HG03460 (cell line): ENCODE results near the gene RTP5.
"Not testable (repeated sequence)": the region's sequence is repeated elsewhere in the genome, so short reads cannot be mapped to it uniquely, and the experiment has no call there.

ENCODE experiments used
- ATAC-seq: cut with Tn5 transposase; IDR thresholded peaks from one replicate; pipeline ENCODE4 v1.9.1; 2021; ENCODE audit not compliant: unreplicated experiment

Gene RTP5

DNA sequence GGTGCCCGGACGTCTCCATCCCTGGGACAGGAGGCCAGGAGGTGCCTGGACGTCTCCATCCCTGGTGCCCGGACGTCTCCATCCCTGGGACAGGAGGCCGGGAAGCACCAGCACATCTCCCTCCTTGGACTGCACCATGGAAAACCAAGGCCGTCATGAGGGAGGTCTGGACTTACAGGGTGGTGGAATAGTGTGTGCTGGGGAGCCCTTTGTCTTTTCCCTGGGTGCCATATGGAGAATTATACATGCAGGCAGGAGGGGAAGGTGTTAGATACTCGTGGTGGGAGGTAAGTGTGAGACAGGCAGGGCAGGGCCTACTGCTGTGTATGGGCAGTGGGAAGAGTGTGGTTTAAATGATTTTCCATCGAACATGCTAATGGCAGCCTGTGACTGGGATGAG lies 52.9 kb downstream of the RTP5 start:
- no peak for ATAC-seq

DNA sequence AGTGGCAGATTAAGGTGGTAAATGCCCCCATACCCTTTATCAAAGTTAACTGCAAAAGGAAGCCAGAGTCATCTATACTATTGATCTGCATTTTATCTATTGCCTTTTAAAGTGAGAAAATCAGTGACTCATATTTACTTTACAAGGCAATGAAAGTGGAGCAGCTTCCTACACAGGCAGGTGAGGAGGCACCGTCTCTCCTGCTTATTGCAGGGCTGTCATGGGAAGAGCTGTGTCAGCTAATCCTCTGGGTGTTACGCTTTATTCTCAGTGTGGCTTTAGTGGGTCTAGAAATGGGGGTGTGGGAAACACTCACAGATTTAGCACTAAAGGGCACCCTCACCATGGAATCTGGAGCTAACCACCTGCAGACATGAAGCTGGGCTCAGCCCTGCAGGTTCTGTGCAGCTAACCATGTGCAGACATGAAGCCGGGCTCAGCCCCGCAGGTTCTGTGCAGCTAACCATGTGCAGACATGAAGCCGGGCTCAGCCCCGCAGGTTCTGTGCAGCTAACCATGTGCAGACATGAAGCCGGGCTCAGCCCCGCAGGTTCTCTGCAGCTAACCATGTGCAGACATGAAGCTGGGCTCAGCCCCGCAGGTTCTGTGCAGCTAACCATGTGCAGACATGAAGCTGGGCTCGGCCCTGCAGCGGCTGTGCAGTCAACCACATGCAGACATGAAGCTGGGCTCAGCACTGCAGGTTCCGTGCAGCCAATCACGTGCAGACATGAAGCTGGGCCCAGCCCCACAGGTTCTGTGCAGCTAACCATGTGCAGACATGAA lies 53.5 kb downstream of the RTP5 start:
- ATAC-seq = not testable (repeated sequence)
